Measurements from ENCODE around the gene HS3ST3B1. TPM values are rescaled to one million over a fixed set of nuclear protein-coding genes. Genes with fewer than 3 reads are reported as not detected.
A peak's percentile ranks its signal among the peaks of the same experiment; 100 is the strongest.

HS3ST3B1 gene
- total and polyA plus RNA-seq, 2 of the 4 experiments (the other 2 are of a cell fraction): 3.1 to 4.3 TPM

GRCh38 chr17:14321476-14321949 is 20.6 kb downstream of the HS3ST3B1 start:
- H3K4me2 ChIP-seq (ENCODE audit: low read depth, low read length): 0 out of 2 replicates have a peak overlapping the region, but pooled peaks have one; percentile 12
- no peak for ATAC-seq (ENCODE audit: low read depth)
- no TSS peak for BruUV-seq (replicated peaks)
- no peak overlapping the region for H3K23ac ChIP-seq (ENCODE audit: low read depth, low read length)
- H2BK5ac ChIP-seq (ENCODE audit: low read depth, low read length, poor library complexity, severe bottlenecking): no peak overlapping the region
- no peak overlapping the region for H3K18ac ChIP-seq (ENCODE audit: low read depth, low read length)
- intact Hi-C loops (cut with micrococcal nuclease) (no loop called here), in situ Hi-C loops (cut with MboI; ENCODE audit: low sequenced_read_pairs) (no loop called here), dilution Hi-C loops (cut with HindIII; ENCODE audit: low sequenced_read_pairs, unreplicated experiment) (no loop called here)
- no peaks in the 10 kb centered on the region for H3K27me3 ChIP-seq (ENCODE audit: control insufficient read depth, insufficient read depth, low read length)
- no peak overlapping the region for H3K27ac ChIP-seq (ENCODE audit: insufficient read depth, low read length)
- peaks cover 9% of the 10 kb centered on the region for H3K4me1 ChIP-seq (ENCODE audit: control insufficient read depth, insufficient read depth, low read length)
- peaks cover 61% of the 10 kb centered on the region for H4K20me1 ChIP-seq (ENCODE audit: insufficient read depth, low read length)
- ChIA-PET CTCF (interaction anchor here (0.6 kb wide), 1 partner anchor 126 kb away, joined by 3 read pairs; no protein-coding TSS in a partner anchor), POLR2A (ENCODE audit: unreplicated experiment) (interaction anchor here (0.5 kb wide), 1 partner anchor 859 kb away, joined by 7 read pairs; no protein-coding TSS in a partner anchor)
- no peaks in the 10 kb centered on the region for H3K9me3 ChIP-seq (ENCODE audit: control insufficient read depth, insufficient read depth, low read length)
- H3K4ac ChIP-seq (ENCODE audit: low read depth, low read length): no peak overlapping the region
- H4K8ac ChIP-seq (ENCODE audit: low read depth in 2 of 2, low read length in 2 of 2): no peak overlapping the region
- no peak overlapping the region for H3K14ac ChIP-seq (replicated peaks; ENCODE audit: low read depth, low read length)
- no CpG with 5 or more reads among the region's 7 CpGs for WGBS, 2 experiments (ENCODE audit: extremely low coverage in 2 of 2, insufficient read length in 1 of 2)
- no peaks in the 10 kb centered on the region for H3K36me3 ChIP-seq (ENCODE audit: control insufficient read depth, insufficient read depth, low read length)
- no peak overlapping the region for H2AK5ac ChIP-seq (ENCODE audit: low read depth, low read length)
- H4K91ac ChIP-seq (ENCODE audit: insufficient read depth, low read depth, low read length): no peak overlapping the region
- no peak for TF ChIP-seq SMC3 (IDR thresholded peaks at IDR 0.05; ENCODE audit: low read depth, low read length)
- no peak for TF ChIP-seq MAFK (IDR thresholded peaks at IDR 0.05; ENCODE audit: low read depth, low read length)
- TF ChIP-seq, protein P1, sequence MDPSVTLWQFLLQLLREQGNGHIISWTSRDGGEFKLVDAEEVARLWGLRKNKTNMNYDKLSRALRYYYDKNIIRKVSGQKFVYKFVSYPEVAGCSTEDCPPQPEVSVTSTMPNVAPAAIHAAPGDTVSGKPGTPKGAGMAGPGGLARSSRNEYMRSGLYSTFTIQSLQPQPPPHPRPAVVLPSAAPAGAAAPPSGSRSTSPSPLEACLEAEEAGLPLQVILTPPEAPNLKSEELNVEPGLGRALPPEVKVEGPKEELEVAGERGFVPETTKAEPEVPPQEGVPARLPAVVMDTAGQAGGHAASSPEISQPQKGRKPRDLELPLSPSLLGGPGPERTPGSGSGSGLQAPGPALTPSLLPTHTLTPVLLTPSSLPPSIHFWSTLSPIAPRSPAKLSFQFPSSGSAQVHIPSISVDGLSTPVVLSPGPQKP (IDR thresholded peaks at IDR 0.05; ENCODE audit: borderline replicate concordance, low read depth, low read length): no peak
- TF ChIP-seq POLR2A (IDR thresholded peaks at IDR 0.05; ENCODE audit: low read depth, low read length): no peak
- TF ChIP-seq MXI1 (IDR thresholded peaks at IDR 0.05; ENCODE audit: borderline replicate concordance, low read depth, low read length): no peak
- TF ChIP-seq RCOR1 (IDR thresholded peaks at IDR 0.05; ENCODE audit: insufficient replicate concordance, low read length): no peak
- no peak for DNase-seq
- H2AK9ac ChIP-seq (replicated peaks; ENCODE audit: low read depth, low read length, poor library complexity): no peak overlapping the region
- H2BK15ac ChIP-seq (ENCODE audit: low read depth, low read length): no peak overlapping the region
- no peak overlapping the region for H2BK120ac ChIP-seq (ENCODE audit: low read depth, low read length)
- no peak overlapping the region for H3K9ac ChIP-seq (ENCODE audit: low read depth, low read length)
- H3K9me1 ChIP-seq (ENCODE audit: insufficient read depth, low read length): peaks cover 12% of the 10 kb centered on the region; the same call in 1 of the 2 replicates
- no peak overlapping the region for H3K4me3 ChIP-seq (ENCODE audit: insufficient read depth, low read depth, low read length)
- H2BK20ac ChIP-seq (ENCODE audit: low read depth, low read length): no peak overlapping the region
- peaks cover 40 to 89% of the 10 kb centered on the region in 2 experiments for H3K79me1 ChIP-seq (ENCODE audit: low read depth in 1 of 2, low read length in 2 of 2)
- H3K56ac ChIP-seq (ENCODE audit: extremely low read depth, insufficient read depth, low read length): no peak overlapping the region
- no peak overlapping the region for H4K5ac ChIP-seq (ENCODE audit: low read depth, low read length)
- no peak overlapping the region for H2AFZ ChIP-seq (replicated peaks; ENCODE audit: low read length, poor library complexity)
